ENCODE measurements around the gene ZCCHC2.

Gene ZCCHC2

DNA sequence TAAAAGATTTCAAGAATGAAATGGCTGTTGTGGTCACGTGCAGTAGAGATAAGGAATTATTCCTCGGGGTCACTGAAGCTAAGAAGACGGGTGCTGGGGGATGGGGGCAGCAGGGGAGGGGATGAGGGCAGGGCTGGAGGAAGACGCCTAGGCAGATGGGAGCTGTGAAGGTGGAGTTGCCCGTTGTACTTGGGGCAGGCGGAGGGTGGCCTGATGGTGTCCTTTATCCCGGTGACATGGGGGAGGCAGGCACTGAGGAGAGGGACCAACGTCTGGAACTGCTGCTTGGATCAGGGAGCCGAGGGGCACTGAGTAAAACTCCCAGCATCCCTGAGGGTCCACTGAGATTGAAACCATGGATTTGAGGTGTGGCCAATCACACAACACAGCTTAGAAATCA lies 64.9 kb downstream of the ZCCHC2 start:
- H3K27me3 Mint-ChIP-seq (ENCODE audit: low read depth): peaks cover 5% of the 10 kb centered on the region
- H3K9me3 Mint-ChIP-seq: peaks cover 5% of the 10 kb centered on the region
- H3K27ac Mint-ChIP-seq: no peak overlapping the region
- H3K36me3 Mint-ChIP-seq (ENCODE audit: low read depth): peaks cover 29% of the 10 kb centered on the region
- H3K4me3 Mint-ChIP-seq: no peak overlapping the region
- H3K4me1 Mint-ChIP-seq (ENCODE audit: low read depth): peaks cover 48% of the 10 kb centered on the region

- Mint-ChIP-seq H3K4me1 (ENCODE audit: low read depth) (peaks cover 46% of the 10 kb centered on the region), H3K4me3 (no peak overlapping the region), H3K36me3 (ENCODE audit: low read depth) (peaks cover 29% of the 10 kb centered on the region), H3K27me3 (ENCODE audit: low read depth) (peaks cover 5% of the 10 kb centered on the region), H3K27ac (no peak overlapping the region), H3K9me3 (peaks cover 5% of the 10 kb centered on the region)
These were observed 65.4 kb downstream of the ZCCHC2 start for GRCh38 chr18:62588217-62588616.

DNA sequence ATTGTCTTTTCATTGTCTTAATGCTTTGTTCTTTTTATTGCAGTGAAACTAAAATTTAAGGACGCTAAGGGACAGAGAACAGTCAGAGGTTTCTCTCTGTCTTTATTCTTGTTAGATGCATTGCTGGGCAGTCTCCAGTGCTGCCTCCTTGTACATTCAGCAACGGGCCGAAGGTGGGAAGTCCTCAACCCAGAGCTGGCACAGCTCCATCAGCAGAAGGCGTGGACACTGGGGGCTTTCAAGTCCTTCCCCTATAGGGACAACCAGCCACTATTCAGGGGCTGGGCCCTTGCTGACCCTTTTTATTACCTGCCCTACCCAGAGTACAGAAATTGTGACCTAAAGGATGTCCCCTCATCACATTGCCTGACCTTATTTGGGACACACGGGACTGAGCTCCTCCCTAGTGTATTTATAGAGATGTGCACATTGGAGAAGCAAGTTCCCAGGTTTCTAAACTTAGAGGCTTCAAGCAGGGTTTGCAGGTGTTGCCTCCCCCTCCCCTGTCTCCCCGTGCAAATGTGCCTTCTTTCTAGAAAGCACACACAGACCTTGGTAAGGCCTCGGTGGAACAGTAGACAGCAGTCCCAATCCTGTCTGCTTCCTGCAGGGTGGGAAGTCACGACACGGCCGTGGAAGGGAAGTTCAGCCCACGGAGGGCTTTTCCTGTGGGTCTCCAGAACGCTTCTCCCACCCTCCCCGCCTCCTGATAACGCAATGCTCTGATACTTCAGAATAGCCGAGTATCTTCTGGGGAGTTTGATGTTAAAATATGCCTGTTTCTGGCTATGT lies 68.2 kb downstream of the ZCCHC2 start:
- Mint-ChIP-seq H3K4me1 (ENCODE audit: low read depth) (peaks cover 19% of the 10 kb centered on the region), H3K27ac (no peak overlapping the region), H3K27me3 (ENCODE audit: low read depth) (peaks cover 10% of the 10 kb centered on the region), H3K36me3 (ENCODE audit: low read depth) (peaks cover 15% of the 10 kb centered on the region), H3K4me3 (no peak overlapping the region), H3K9me3 (peaks cover 5% of the 10 kb centered on the region)

- Mint-ChIP-seq H3K4me3 (peak overlapping the region; percentile 57), H3K27ac (no peak overlapping the region), H3K27me3 (ENCODE audit: low read depth) (peaks cover 57% of the 10 kb centered on the region), H3K9me3 (peaks cover 5% of the 10 kb centered on the region), H3K4me1 (ENCODE audit: low read depth) (peaks cover 6% of the 10 kb centered on the region), H3K36me3 (ENCODE audit: low read depth) (peaks cover 3% of the 10 kb centered on the region)
These were observed 73.5 kb downstream of the ZCCHC2 start for GRCh38 chr18:62596145-62597005.

GRCh38 chr18:62601871-62602270 lies 79.0 kb downstream of the ZCCHC2 start:
- no peaks in the 10 kb centered on the region for H3K9me3 Mint-ChIP-seq
- H3K27me3 Mint-ChIP-seq (ENCODE audit: low read depth): peaks cover 69% of the 10 kb centered on the region
- H3K27ac Mint-ChIP-seq: no peak overlapping the region
- H3K4me3 Mint-ChIP-seq: no peak overlapping the region
- peaks cover 2% of the 10 kb centered on the region for H3K4me1 Mint-ChIP-seq (ENCODE audit: low read depth)
- no peaks in the 10 kb centered on the region for H3K36me3 Mint-ChIP-seq (ENCODE audit: low read depth)

GRCh38 chr18:62602706-62603105 lies 79.9 kb downstream of the ZCCHC2 start:
- no peak overlapping the region for H3K27ac Mint-ChIP-seq
- no peaks in the 10 kb centered on the region for H3K4me1 Mint-ChIP-seq (ENCODE audit: low read depth)
- H3K36me3 Mint-ChIP-seq (ENCODE audit: low read depth): no peaks in the 10 kb centered on the region
- no peaks in the 10 kb centered on the region for H3K9me3 Mint-ChIP-seq
- no peak overlapping the region for H3K4me3 Mint-ChIP-seq
- H3K27me3 Mint-ChIP-seq (ENCODE audit: low read depth): peaks cover 62% of the 10 kb centered on the region

- Mint-ChIP-seq H3K36me3 (ENCODE audit: low read depth) (no peaks in the 10 kb centered on the region), H3K4me1 (ENCODE audit: low read depth) (peaks cover 2% of the 10 kb centered on the region), H3K9me3 (no peaks in the 10 kb centered on the region), H3K4me3 (no peak overlapping the region), H3K27ac (no peak overlapping the region), H3K27me3 (ENCODE audit: low read depth) (peaks cover 57% of the 10 kb centered on the region)
These were observed 80.4 kb downstream of the ZCCHC2 start for GRCh38 chr18:62603211-62603610.

DNA sequence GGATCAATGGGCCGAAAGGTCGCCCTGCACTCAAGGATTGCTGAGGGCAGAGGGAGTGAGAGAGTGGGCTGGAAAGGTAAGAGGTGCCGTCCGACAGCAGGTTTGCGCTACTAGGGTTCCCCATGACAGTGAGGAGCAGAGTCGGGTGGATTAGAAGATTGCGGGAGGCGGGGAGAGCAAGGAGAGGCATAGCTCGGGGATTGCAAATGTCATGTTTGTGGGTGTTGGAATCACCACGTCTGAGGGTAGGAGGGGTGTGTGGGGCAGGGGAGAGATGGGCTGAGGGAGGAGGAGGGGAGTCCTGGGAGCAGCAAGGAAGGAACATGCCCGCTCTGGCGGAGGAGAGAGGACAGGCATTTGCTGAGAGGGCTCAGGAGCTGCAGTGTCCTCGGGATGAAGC lies 81.2 kb downstream of the ZCCHC2 start:
- no peak overlapping the region for H3K27ac Mint-ChIP-seq
- no peaks in the 10 kb centered on the region for H3K36me3 Mint-ChIP-seq (ENCODE audit: low read depth)
- H3K27me3 Mint-ChIP-seq (ENCODE audit: low read depth): peaks cover 49% of the 10 kb centered on the region
- H3K4me3 Mint-ChIP-seq: no peak overlapping the region
- H3K9me3 Mint-ChIP-seq: no peaks in the 10 kb centered on the region
- H3K4me1 Mint-ChIP-seq (ENCODE audit: low read depth): peaks cover 2% of the 10 kb centered on the region

- Mint-ChIP-seq H3K9me3 (no peaks in the 10 kb centered on the region), H3K4me3 (no peak overlapping the region), H3K4me1 (ENCODE audit: low read depth) (peaks cover 2% of the 10 kb centered on the region), H3K27me3 (ENCODE audit: low read depth) (peaks cover 42% of the 10 kb centered on the region), H3K27ac (no peak overlapping the region), H3K36me3 (ENCODE audit: low read depth) (no peaks in the 10 kb centered on the region)
These were observed 82.9 kb downstream of the ZCCHC2 start for GRCh38 chr18:62605685-62606084.

- no peaks in the 10 kb centered on the region for H3K36me3 Mint-ChIP-seq (ENCODE audit: low read depth)
These were observed 83.3 kb downstream of the ZCCHC2 start for GRCh38 chr18:62606106-62606505.

DNA sequence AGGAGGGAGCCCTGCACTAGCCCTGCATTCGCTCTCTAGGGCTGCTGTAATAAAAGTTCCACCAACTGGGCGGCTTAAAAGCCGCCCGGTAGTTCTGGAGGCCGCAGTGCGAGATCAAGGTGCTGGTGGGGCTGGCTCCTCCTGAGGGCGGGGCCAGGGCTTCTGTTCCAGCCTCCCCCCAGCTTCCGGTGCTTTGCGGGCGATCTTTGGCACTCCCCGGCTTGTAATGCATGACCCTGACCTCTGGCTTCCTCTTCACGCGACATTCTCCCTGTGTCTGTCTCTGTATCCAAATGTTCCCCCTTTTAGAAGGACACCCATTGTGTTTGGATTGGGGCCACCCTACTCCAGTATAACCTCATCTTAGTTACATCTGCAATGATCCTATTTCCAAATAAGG lies 84.5 kb downstream of the ZCCHC2 start:
- Mint-ChIP-seq H3K27ac (no peak overlapping the region), H3K4me1 (ENCODE audit: low read depth) (peaks cover 2% of the 10 kb centered on the region), H3K36me3 (ENCODE audit: low read depth) (no peaks in the 10 kb centered on the region), H3K4me3 (no peak overlapping the region), H3K27me3 (ENCODE audit: low read depth) (peaks cover 34% of the 10 kb centered on the region), H3K9me3 (no peaks in the 10 kb centered on the region)

More at GRCh38 chr18:62606106-62606505, 83.3 kb downstream of the ZCCHC2 start:
- peaks cover 42% of the 10 kb centered on the region for H3K27me3 Mint-ChIP-seq (ENCODE audit: low read depth)
- H3K9me3 Mint-ChIP-seq: no peaks in the 10 kb centered on the region
- H3K27ac Mint-ChIP-seq: no peak overlapping the region
- peaks cover 2% of the 10 kb centered on the region for H3K4me1 Mint-ChIP-seq (ENCODE audit: low read depth)
- H3K4me3 Mint-ChIP-seq: no peak overlapping the region

GRCh38 chr18:62607708-62608428 lies 85.0 kb downstream of the ZCCHC2 start:
- Mint-ChIP-seq H3K36me3 (ENCODE audit: low read depth) (no peaks in the 10 kb centered on the region), H3K4me1 (ENCODE audit: low read depth) (peaks cover 2% of the 10 kb centered on the region), H3K9me3 (no peaks in the 10 kb centered on the region), H3K27me3 (ENCODE audit: low read depth) (peaks cover 34% of the 10 kb centered on the region), H3K27ac (no peak overlapping the region), H3K4me3 (no peak overlapping the region)

DNA sequence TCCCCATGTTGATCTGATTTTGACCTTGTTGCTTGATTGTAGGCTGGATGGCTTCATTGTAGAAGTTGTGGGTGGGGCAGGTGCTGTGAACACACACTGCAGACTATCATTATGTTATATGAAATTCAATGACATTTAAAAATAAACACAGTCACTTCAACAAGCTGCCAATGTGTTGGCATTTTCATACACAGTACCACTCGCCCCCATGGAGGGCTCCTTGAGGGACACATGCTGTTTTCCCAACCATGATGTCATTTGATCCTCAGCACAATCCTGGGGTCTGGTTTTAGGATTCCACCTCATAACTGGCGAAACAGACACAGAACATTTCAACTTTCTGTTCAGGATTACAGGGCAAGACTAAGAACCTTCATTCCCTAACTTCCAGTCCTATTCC lies 86.9 kb downstream of the ZCCHC2 start:
- Mint-ChIP-seq H3K27me3 (ENCODE audit: low read depth) (peaks cover 33% of the 10 kb centered on the region), H3K4me1 (ENCODE audit: low read depth) (peaks cover 2% of the 10 kb centered on the region), H3K4me3 (no peak overlapping the region), H3K9me3 (no peaks in the 10 kb centered on the region), H3K27ac (no peak overlapping the region), H3K36me3 (ENCODE audit: low read depth) (no peaks in the 10 kb centered on the region)

- Mint-ChIP-seq H3K4me1 (ENCODE audit: low read depth) (peaks cover 2% of the 10 kb centered on the region), H3K4me3 (no peak overlapping the region), H3K27me3 (ENCODE audit: low read depth) (peaks cover 37% of the 10 kb centered on the region), H3K27ac (no peak overlapping the region), H3K36me3 (ENCODE audit: low read depth) (no peaks in the 10 kb centered on the region), H3K9me3 (no peaks in the 10 kb centered on the region)
These were observed 87.5 kb downstream of the ZCCHC2 start for GRCh38 chr18:62610351-62610700.
